RWPE1 (cell line): ENCODE measurements around the gene CPED1.

Experiments
- CTCF ChIA-PET: fragments of 350-600 bp; sonication (Branson Sonifier 250); formaldehyde crosslinking; extraction: SDS; loops from one replicate; lab custom pipeline; 2021; lab: Yijun Ruan, JAX
- POLR2A ChIA-PET: fragments of 400-600 bp; formaldehyde crosslinking; extraction: SDS; loops from one replicate; lab custom pipeline; 2020; ENCODE audit warnings: antibody characterized with exemption; ENCODE audit not compliant: low non-redundant PET; lab: Yijun Ruan, JAX
- DNase-seq: peaks from one replicate; pipeline ENCODE4 v3.0.0; 2012; ENCODE audit warnings: low spot score
- H3K27ac ChIP-seq: fragments of 450-650 bp; 2 replicates; pipeline ENCODE4 v1.5.1; 2017
- CTCF ChIP-seq: fragments of 450-650 bp; conservative IDR thresholded peaks from 2 replicates; pipeline ENCODE4 v1.5.1; 2017; ENCODE audit warnings: low read depth, mild to moderate bottlenecking

Gene CPED1

DNA sequence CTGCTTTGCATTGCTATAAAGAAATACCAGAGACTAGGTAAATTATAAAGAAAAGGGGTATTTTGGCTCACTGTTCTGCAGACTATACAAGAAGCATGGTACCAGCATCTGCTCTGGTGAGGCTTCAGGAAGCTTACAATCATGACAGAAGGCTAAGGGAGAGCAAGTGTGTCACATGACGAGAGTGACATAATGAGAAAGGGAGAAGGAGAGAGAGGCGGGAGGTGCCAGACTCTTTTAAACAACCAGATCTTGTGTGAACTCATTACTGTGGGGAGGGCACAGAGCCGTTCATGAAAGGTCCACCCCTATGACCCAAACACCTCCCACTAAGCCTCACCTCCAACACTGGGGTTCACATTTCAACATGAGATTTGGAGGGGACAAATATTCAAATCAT, 281.3 kb downstream of the CPED1 start:
- CTCF ChIA-PET = no interaction called here
- POLR2A ChIA-PET = no interaction called here
- no peak overlapping the region for H3K27ac ChIP-seq
- TF ChIP-seq CTCF = no peak
- DNase-seq = no peak

DNA sequence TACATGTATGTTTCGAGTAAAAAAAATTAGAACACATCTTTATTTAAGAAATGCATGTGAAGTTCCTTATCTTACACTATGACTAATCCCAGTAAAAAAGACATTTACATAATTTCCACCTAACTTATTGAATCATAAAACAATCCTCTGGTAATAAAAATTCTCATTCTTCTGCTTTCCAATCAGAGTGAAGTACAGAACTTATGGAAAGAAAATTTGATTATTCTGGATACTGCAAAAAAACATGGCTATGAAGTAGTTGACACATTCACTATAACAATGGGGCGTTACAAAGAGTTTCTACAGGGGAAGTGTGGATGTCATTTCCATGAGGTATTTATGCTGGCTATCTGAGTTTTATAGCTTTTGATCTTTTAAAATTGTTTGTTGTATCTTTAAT, 282.6 kb downstream of the CPED1 start:
- ChIA-PET POLR2A (no interaction called here), CTCF (no interaction called here)
- DNase-seq = no peak
- no peak overlapping the region for H3K27ac ChIP-seq
- no peak for TF ChIP-seq CTCF

GRCh38 chr7:121271916-121272315, 283.4 kb downstream of the CPED1 start:
- CTCF ChIA-PET = no interaction called here
- no peak for TF ChIP-seq CTCF

GRCh38 chr7:121272676-121273075, 284.2 kb downstream of the CPED1 start:
- ChIA-PET POLR2A (no interaction called here), CTCF (interaction anchor here (0.6 to 0.7 kb wide), 2 partner anchors 38 to 407 kb away, joined by 3 read pairs; no protein-coding TSS in a partner anchor)
- DNase-seq = no peak

More at GRCh38 chr7:121271916-121272315, 283.4 kb downstream of the CPED1 start:
- no peak overlapping the region for H3K27ac ChIP-seq
- POLR2A ChIA-PET = interaction anchor here (0.6 kb wide), 1 partner anchor 11 kb away, joined by 3 read pairs; no protein-coding TSS in a partner anchor
- no peak for DNase-seq

GRCh38 chr7:121273467-121274167, 285.1 kb downstream of the CPED1 start:
- H3K27ac ChIP-seq = no peak overlapping the region
- no peak for TF ChIP-seq CTCF
- DNase-seq = no peak
- CTCF ChIA-PET = interaction anchor here (0.6 to 0.7 kb wide), 3 partner anchors 37 to 1453 kb away, joined by 3 to 4 read pairs (median 3); no protein-coding TSS in a partner anchor
- POLR2A ChIA-PET = no interaction called here

More at GRCh38 chr7:121272676-121273075, 284.2 kb downstream of the CPED1 start:
- H3K27ac ChIP-seq = no peak overlapping the region
- TF ChIP-seq CTCF = no peak

- TF ChIP-seq CTCF = no peak
- no peak for DNase-seq
- CTCF ChIA-PET = interaction anchor here (0.6 kb wide), 1 partner anchor 1452 kb away, joined by 4 read pairs; no protein-coding TSS in a partner anchor
- no peak overlapping the region for H3K27ac ChIP-seq
- POLR2A ChIA-PET = no interaction called here
These were observed 286.0 kb downstream of the CPED1 start for GRCh38 chr7:121274467-121274866.
